RPMI7951 (cell line): Measurements from ENCODE around the gene ARMH3. TPM values are rescaled to one million over a fixed set of nuclear protein-coding genes. Genes with fewer than 3 reads are reported as not detected.

Experiments
- DNase-seq: peaks from one replicate; pipeline ENCODE4 v3.0.0-alpha.2; 2012; ENCODE audit warnings: low read depth
- total RNA-seq: library from RNA; depleted of rRNA; stranded (reverse); fragments of >200 nt; shearing (Covaris generic); gene quantifications from 2 replicates; pipeline ENCODE4 v1.2.3, GENCODE V29; 2014

ARMH3 gene
- total RNA-seq, 1 experiment from 2014 or later: 3.8 TPM

- DNase-seq: peak; percentile 72
These were observed 116.8 kb downstream of the ARMH3 start for GRCh38 chr10:101939008-101939648.

DNA sequence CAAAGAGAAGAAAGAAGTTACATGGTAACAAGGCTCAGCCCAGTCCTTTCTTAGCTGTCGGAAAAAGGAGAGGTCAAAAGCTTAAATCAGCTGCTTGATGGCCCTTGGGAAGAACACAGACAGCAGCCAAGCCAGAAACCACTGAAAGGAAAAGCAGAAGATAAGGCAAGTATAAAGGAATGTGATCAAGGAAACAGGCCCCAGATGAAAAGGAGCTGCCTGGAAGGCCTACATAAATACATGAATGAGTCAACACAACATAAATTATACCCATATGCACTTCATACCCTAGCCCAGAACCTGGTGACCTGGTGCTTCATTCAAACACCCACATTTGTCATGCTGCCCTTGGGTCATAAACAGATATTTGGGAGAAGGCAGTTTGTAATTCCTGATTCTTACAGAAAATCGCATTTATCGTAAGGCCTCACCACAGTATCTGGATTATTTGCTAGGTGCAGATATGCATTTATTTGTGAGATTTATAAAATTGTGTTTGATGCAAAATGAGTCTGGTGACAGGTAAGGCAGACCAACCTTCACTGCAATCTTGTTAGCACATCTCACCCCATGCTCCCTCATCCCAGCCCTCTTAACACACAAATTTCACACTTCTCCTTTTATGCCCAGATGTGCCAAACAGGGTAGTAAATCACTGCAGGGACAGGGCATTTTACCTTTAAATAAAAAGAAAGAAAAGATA lies 117.5 kb downstream of the ARMH3 start:
- DNase-seq: peak; percentile 90

- no peak for DNase-seq
These were observed 120.5 kb downstream of the ARMH3 start for GRCh38 chr10:101935431-101935830.

GRCh38 chr10:101934686-101935305 lies 121.2 kb downstream of the ARMH3 start:
- no peak for DNase-seq

- DNase-seq: no peak
These were observed 122.0 kb downstream of the ARMH3 start for GRCh38 chr10:101933976-101934375.

DNA sequence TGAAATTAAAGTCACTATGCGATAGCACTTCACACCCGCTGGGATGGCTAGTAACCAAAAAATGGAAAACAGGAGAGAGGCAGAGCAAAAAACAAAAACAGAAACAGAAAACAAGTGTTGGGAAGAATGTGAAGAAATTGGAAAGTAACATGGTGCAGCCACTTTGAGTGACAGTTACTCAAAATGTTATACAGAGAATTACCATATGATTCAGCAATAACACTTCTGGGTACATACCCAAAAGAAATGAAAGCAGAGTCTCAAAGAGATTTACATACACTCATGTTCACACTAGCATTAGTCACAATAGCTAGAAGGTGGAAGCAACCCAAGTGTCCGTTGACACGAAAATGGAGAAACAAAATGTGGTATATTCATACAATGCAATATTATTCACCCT lies 123.8 kb downstream of the ARMH3 start:
- no peak for DNase-seq

GRCh38 chr10:101925027-101925426 lies 130.9 kb downstream of the ARMH3 start:
- no peak for DNase-seq

DNA sequence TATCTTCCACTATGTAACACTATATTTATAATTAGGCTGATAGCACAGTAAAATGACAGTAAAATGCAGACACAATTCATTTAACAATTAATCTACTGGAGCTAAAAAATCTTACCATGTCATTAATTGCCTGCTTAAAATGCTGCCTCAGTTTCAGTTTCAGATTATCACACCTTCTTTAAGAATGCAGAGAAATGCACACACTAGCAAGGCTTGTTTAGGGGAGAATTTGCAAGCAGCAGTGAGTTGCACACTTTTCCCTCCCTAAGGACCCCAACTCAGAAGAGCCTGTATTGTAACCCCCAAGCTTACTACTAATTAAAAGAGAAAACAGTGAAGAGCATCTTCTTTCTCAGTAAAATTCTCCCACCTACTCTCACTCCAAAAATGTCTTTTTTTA lies 132.7 kb downstream of the ARMH3 start:
- DNase-seq: no peak

DNA sequence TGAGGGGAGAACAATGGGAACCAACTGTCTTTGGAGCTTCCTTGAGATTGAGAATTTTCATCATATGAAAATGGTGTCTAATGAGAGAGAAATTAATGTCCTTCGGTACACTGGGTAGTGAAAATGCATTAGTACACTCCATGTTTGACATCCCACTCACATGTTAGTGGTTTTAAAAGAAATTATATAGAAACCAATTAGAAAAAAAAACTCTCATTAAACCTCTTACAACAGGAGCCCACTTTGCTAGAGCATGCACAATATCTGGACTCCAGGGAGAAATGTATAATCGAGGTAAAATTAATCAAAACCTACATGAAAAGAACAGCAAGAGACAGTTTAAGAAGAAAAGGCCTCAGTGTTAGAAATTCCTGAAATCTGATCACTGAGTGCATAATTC lies 133.1 kb downstream of the ARMH3 start:
- DNase-seq: no peak

DNA sequence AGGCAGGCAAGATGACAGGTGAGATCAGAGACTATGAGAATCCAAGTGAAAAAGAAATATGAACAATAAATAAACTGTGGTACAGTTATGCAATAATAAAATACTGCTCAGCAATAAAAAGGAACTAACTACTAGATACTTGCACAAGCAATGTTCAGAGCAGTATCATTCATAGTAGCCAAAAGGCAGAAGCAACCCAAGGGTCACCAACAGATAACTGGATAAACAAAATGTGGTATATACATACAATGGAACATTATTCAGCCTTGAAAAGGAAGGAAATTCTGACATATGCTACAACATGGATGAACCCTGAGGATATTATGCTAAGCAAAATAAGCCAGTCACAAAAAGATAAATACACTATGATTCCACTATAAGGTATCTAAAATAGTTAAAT lies 135.4 kb downstream of the ARMH3 start:
- DNase-seq: no peak

DNA sequence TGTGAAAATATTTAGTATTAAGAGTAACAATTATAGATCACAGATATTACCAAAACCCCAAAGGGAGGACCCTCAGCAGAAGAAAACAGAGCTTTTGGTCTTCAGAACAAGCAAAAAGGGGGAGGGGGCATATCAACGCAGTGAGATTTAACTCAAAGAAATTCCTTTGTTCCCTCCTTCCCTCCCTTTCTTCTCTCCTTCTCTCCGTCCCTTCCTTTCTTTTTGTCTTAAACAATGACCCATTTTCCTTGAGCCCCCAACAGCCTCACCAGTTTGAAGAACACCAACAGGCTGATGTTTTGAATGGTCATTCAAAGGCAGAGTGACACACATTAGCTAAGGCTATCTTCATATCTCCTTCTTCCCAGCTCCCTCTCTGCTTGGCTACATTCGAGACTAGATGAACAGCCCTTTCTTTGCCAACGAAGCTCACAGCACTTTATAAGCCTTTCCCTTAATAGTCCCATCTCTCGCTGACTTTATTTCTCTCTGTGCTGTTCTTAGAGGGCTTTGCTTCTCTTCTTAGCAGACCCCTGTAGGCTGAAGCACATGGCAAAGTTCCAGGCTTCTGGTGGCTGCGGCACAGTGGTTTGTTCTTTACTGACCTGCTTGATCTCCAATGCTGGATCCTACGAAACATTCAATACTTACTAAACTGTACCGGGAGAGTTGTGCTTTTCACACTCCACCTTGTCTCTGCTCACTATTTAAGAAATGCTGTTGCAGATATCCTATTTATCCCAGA lies 136.8 kb downstream of the ARMH3 start:
- DNase-seq: no peak

DNA sequence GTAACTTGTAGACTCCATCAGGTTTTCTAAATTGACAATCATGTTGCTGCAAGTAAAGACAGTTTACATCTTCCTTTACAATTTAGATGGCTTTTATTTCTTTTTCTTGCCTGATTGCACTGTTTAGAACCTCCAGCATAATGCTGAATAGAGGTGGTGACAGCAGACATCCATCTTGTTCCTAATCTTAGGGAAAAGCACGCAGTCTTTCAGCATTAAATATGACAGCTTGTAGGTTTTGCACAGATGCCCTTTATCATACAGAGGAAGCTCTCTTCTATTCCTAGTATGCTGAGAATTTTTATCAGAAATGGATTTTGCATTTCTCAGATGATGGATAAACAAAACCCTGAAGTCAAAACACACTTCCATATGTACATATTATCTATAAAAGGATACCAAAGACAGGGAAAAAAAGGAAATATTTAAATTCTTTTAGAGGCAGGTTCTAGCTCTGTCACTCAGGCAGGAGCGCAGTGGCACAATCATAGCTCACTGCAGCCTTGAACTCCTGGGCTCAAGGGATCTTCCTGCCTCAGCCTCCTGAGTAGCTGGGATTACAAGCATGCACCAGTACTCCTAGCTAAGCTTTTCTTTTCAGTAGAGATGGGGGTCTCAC lies 143.3 kb downstream of the ARMH3 start:
- no peak for DNase-seq

DNA sequence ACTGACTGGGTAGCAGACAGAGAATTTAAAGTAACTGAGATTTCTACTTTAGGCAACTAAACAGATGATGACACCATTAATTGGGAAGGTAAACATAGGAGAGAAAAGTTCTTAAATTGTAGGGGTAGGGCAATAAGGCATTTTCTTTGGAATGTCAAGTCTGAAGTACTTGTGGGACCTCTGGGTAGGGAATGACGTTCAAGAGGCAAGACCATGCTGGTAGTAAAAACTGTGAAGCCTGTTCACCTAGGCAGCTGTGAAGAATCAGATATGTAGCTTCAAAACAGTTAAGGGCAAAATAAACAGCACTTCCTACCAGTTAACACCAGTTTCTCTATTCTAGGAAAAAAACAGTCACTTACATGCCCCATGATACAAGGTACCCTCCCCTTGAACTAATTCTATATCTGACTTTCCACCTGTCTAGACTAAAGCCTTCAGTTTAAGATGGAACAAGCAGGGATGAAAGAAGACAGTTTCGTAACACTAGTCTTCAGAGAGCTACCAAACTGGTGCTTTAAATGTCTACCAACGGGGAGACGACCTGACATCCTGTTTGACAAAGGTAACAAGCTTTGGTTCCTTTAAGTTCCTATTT lies 149.3 kb downstream of the ARMH3 start:
- no peak for DNase-seq

GRCh38 chr10:101905251-101905650 lies 150.7 kb downstream of the ARMH3 start:
- DNase-seq: no peak

DNA sequence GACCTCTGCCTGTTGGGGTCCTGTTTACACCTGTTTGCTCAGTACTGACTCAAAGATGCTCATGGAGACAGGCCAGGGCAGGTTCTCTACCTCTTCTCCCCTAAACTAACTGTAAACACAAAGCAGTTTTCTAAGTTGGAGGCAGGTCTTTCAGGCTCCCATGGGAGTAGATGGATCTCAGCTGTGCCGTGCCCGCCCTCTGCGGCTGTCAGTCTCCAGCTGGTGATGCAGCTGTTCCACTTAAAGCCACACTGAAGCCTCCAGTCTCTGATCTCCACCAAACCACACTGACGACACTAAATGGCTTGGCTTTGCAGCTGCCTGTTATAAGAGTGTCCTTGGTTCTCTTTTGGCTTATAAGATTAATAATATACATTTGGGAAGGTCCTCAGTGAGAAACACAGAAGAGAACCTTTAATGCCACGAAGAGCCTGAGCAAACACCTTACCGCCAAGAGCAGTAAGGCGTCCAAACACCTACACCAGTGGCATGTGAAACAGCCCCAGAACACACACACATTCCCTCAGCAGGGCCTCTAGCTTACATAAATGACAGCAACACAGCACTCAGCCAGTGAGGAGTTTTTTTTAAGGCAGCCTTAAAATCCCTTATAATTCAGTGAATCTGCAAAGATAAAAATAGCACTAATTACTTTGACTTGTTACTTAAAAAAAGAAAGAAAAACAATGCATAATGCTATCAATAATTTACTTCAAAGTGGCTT lies 152.0 kb downstream of the ARMH3 start:
- DNase-seq: no peak

DNA sequence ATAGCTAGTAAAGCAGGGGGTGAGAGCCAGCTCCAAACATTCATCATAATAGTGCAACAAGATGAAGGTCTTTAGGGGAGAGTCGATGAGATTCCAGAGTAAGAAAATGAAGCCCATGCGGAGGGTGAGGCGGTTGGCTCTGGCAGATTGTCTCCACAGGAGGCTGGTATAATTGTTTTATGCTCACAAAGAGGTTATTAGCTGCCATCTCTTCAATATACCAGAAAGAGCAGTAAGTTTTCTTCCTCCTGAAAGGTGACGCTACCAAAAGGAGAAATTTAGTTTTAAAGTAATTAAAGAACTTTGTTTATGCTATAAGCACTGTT lies 153.2 kb downstream of the ARMH3 start:
- DNase-seq: no peak

DNA sequence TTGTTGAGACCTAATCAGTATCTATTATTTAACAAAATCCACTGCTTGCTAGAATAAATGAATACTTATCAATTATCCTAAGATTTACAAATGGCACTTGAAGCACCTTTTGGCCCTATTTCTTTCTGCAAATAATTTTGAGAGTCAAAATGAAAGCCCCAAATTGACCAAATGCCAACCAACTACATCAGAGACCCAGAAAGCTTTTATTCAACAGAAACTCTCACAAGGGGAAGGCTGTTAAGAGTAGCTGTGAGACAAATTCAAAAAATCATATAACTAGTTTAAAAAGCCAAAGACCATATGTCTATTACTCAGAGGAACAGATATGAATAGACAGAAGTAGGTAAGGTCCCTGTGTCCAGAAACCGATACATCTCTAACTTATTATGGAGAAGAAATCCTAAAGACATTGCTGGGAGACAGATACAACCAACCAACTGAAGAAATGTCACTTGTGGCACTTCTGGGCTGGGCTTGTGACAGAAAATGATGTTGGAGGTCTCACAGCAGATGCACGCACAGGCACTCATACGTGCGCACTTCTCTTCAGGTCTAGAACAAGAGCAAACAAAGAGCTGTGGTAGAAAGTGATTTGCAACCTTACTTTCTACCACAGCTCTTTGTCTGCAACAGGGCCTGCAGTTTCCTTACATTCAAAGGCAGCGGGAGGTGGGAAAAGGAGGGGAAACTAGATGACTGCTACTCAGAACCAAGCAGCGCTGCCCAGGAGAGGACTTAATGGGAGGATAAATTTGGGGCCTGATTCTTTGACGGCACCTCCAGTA lies 153.7 kb downstream of the ARMH3 start:
- no peak for DNase-seq

GRCh38 chr10:101901340-101901739 lies 154.6 kb downstream of the ARMH3 start:
- DNase-seq: no peak

GRCh38 chr10:101897633-101898032 lies 158.3 kb downstream of the ARMH3 start:
- peak; percentile 14 for DNase-seq

DNA sequence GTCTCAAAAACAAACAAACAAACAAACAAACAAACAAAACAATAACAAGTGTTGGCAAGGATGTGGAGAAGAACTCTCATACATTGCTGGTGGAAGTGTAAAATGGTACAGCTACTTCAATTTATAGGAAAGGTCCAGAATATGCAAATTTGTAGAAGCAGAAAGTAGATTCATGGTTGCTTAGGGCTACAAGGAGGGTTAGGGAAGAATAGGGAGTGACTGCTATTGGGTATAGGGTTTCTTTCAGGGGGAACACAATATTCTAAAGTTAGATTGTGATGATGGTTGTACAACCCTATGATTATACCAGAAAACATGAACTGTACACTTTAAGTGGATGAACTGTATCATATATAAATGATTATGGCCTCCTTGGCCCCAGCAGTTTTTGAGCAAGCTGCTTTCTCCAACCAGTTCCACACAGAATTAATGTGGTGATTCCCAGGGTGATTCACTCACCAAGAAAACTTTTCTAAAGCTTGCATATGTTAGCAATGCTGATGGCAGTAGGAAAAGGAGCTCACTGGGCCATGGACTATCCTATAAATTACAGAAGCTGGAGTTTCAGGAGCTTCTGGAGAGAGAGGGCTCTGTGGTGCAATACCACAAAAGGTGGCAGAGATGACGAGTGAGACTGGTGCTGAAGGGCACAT lies 159.6 kb downstream of the ARMH3 start:
- no peak for DNase-seq
